T-helper 17 cell (primary cell): Measurements from ENCODE around the gene DDAH1. TPM values are rescaled to one million over a fixed set of nuclear protein-coding genes. Genes with fewer than 3 reads are reported as not detected.

Experiments used
- ATAC-seq: fragments of 150-1000 bp; cut with Tn5 transposase; 2 replicates; pipeline ENCODE4 v1.10.0; 2021; ENCODE audit warnings: mild to moderate bottlenecking, moderate library complexity
- DNase-seq, 3 donors: peaks; one replicate each; pipeline versions ENCODE4 v3.0.0 to v3.0.0-alpha.2; 2020 to 2021
- H3K9me3 ChIP-seq: one replicate; pipeline ENCODE4 v1.7.0; 2013; ENCODE audit warnings: low read length, mild to moderate bottlenecking; ENCODE audit not compliant: control insufficient read depth, poor library complexity, severe bottlenecking
- H3K27ac Mint-ChIP-seq: one replicate; pipeline ENCODE4 v1.8.0; 2022; ENCODE audit warnings: mild to moderate bottlenecking, moderate library complexity, mixed read lengths
- H3K27me3 Mint-ChIP-seq: one replicate; pipeline ENCODE4 v1.8.0; 2022; ENCODE audit warnings: mixed read lengths
- H3K36me3 Mint-ChIP-seq: one replicate; pipeline ENCODE4 v1.8.0; 2022; ENCODE audit warnings: low read depth, mixed read lengths
- H3K4me1 Mint-ChIP-seq: one replicate; pipeline ENCODE4 v1.8.0; 2022; ENCODE audit warnings: mild to moderate bottlenecking, mixed read lengths
- H3K4me3 Mint-ChIP-seq: one replicate; pipeline ENCODE4 v1.8.0; 2022; ENCODE audit warnings: mild to moderate bottlenecking, moderate library complexity, mixed read lengths
- total RNA-seq, 4 donors: library from RNA in 2 of 4; stranded (reverse) in 2 of 4; gene quantifications; one replicate each; pipeline ENCODE4 v1.2.3 and lab custom pipeline; 2022 to 2026

DDAH1 gene
- total RNA-seq, 2 donors from 2014 or later = not detected

GRCh38 chr1:85463731-85464496 is 1.0 kb downstream of the DDAH1 start:
- Mint-ChIP-seq H3K27me3 (peaks cover 69% of the 10 kb centered on the region), H3K4me3 (peak overlapping the region; percentile 65), H3K36me3 (peaks cover 2% of the 10 kb centered on the region), H3K4me1 (no peaks in the 10 kb centered on the region), H3K27ac (no peak overlapping the region)
- no peaks in the 10 kb centered on the region for H3K9me3 ChIP-seq
- ATAC-seq (no peak), DNase-seq (no peak)

- H3K4me1 Mint-ChIP-seq = no peaks in the 10 kb centered on the region
- H3K36me3 Mint-ChIP-seq = peaks cover 2% of the 10 kb centered on the region
- H3K4me3 Mint-ChIP-seq = no peak overlapping the region
- no peaks in the 10 kb centered on the region for H3K9me3 ChIP-seq
- no peak overlapping the region for H3K27ac Mint-ChIP-seq
- H3K27me3 Mint-ChIP-seq = peaks cover 63% of the 10 kb centered on the region
- ATAC-seq (no peak), DNase-seq (no peak)
These were observed 1.9 kb downstream of the DDAH1 start for GRCh38 chr1:85462931-85463649.

- Mint-ChIP-seq H3K27ac (no peak overlapping the region), H3K4me3 (no peak overlapping the region), H3K4me1 (no peaks in the 10 kb centered on the region), H3K36me3 (peaks cover 2% of the 10 kb centered on the region), H3K27me3 (peaks cover 71% of the 10 kb centered on the region)
- DNase-seq (no peak), ATAC-seq (no peak)
- no peaks in the 10 kb centered on the region for H3K9me3 ChIP-seq
These were observed 3.6 kb downstream of the DDAH1 start for GRCh38 chr1:85461216-85461918.

- Mint-ChIP-seq H3K4me1 (no peaks in the 10 kb centered on the region), H3K27me3 (peaks cover 70% of the 10 kb centered on the region), H3K4me3 (no peak overlapping the region), H3K27ac (no peak overlapping the region), H3K36me3 (peaks cover 2% of the 10 kb centered on the region)
- no peaks in the 10 kb centered on the region for H3K9me3 ChIP-seq
- DNase-seq (no peak), ATAC-seq (no peak)
These were observed 4.3 kb downstream of the DDAH1 start for GRCh38 chr1:85460555-85461088.

GRCh38 chr1:85459290-85459689 is 5.7 kb downstream of the DDAH1 start:
- Mint-ChIP-seq H3K27me3 (peaks cover 69% of the 10 kb centered on the region), H3K4me3 (no peak overlapping the region), H3K4me1 (no peaks in the 10 kb centered on the region), H3K27ac (no peak overlapping the region), H3K36me3 (peaks cover 2% of the 10 kb centered on the region)
- ATAC-seq (no peak), DNase-seq (no peak)
- no peaks in the 10 kb centered on the region for H3K9me3 ChIP-seq

- Mint-ChIP-seq H3K27me3 (peaks cover 22% of the 10 kb centered on the region), H3K27ac (no peak overlapping the region), H3K36me3 (no peaks in the 10 kb centered on the region), H3K4me1 (no peaks in the 10 kb centered on the region), H3K4me3 (no peak overlapping the region)
- peaks cover 3% of the 10 kb centered on the region for H3K9me3 ChIP-seq
- ATAC-seq = no peak
- no peak for DNase-seq
These were observed 10.7 kb downstream of the DDAH1 start for GRCh38 chr1:85454214-85454613.

GRCh38 chr1:85453640-85454194 is 11.2 kb downstream of the DDAH1 start:
- no peaks in the 10 kb centered on the region for H3K36me3 Mint-ChIP-seq
- peaks cover 3% of the 10 kb centered on the region for H3K9me3 ChIP-seq
- H3K4me3 Mint-ChIP-seq = no peak overlapping the region
- H3K4me1 Mint-ChIP-seq = no peaks in the 10 kb centered on the region
- H3K27me3 Mint-ChIP-seq = peaks cover 17% of the 10 kb centered on the region
- DNase-seq = no peak
- ATAC-seq = no peak
- no peak overlapping the region for H3K27ac Mint-ChIP-seq

GRCh38 chr1:85452948-85453347 is 12.0 kb downstream of the DDAH1 start:
- H3K4me1 Mint-ChIP-seq = no peaks in the 10 kb centered on the region
- no peak overlapping the region for H3K4me3 Mint-ChIP-seq
- ATAC-seq (no peak), DNase-seq (no peak)
- peaks cover 17% of the 10 kb centered on the region for H3K27me3 Mint-ChIP-seq
- no peak overlapping the region for H3K27ac Mint-ChIP-seq
- H3K9me3 ChIP-seq = peaks cover 3% of the 10 kb centered on the region
- no peaks in the 10 kb centered on the region for H3K36me3 Mint-ChIP-seq

GRCh38 chr1:85451236-85451830 is 13.6 kb downstream of the DDAH1 start:
- ATAC-seq = no peak
- Mint-ChIP-seq H3K4me3 (no peak overlapping the region), H3K4me1 (no peaks in the 10 kb centered on the region), H3K27ac (no peak overlapping the region), H3K27me3 (peaks cover 6% of the 10 kb centered on the region), H3K36me3 (no peaks in the 10 kb centered on the region)
- peaks cover 3% of the 10 kb centered on the region for H3K9me3 ChIP-seq
- DNase-seq = no peak

GRCh38 chr1:85450832-85451231 is 14.1 kb downstream of the DDAH1 start:
- ATAC-seq (no peak), DNase-seq (no peak)
- H3K9me3 ChIP-seq = peaks cover 3% of the 10 kb centered on the region
- Mint-ChIP-seq H3K27me3 (peaks cover 1% of the 10 kb centered on the region), H3K4me3 (no peak overlapping the region), H3K4me1 (no peaks in the 10 kb centered on the region), H3K36me3 (no peaks in the 10 kb centered on the region), H3K27ac (no peak overlapping the region)

GRCh38 chr1:85449356-85449755 is 15.6 kb downstream of the DDAH1 start:
- DNase-seq (no peak), ATAC-seq (no peak)
- H3K9me3 ChIP-seq = peaks cover 3% of the 10 kb centered on the region
- no peaks in the 10 kb centered on the region for H3K27me3 Mint-ChIP-seq
- H3K36me3 Mint-ChIP-seq = no peaks in the 10 kb centered on the region
- H3K4me1 Mint-ChIP-seq = no peaks in the 10 kb centered on the region
- no peak overlapping the region for H3K27ac Mint-ChIP-seq
- no peak overlapping the region for H3K4me3 Mint-ChIP-seq

- Mint-ChIP-seq H3K27me3 (no peaks in the 10 kb centered on the region), H3K36me3 (no peaks in the 10 kb centered on the region), H3K27ac (no peak overlapping the region), H3K4me1 (no peaks in the 10 kb centered on the region), H3K4me3 (no peak overlapping the region)
- no peak for DNase-seq
- H3K9me3 ChIP-seq = peaks cover 2% of the 10 kb centered on the region
- ATAC-seq = no peak
These were observed 16.6 kb downstream of the DDAH1 start for GRCh38 chr1:85448358-85448757.
